ENCODE data around the gene NUDT6.
"Not testable (repeated sequence)": the region's sequence is repeated elsewhere in the genome, so short reads cannot be mapped to it uniquely, and the experiment has no call there.

The NUDT6 gene

DNA sequence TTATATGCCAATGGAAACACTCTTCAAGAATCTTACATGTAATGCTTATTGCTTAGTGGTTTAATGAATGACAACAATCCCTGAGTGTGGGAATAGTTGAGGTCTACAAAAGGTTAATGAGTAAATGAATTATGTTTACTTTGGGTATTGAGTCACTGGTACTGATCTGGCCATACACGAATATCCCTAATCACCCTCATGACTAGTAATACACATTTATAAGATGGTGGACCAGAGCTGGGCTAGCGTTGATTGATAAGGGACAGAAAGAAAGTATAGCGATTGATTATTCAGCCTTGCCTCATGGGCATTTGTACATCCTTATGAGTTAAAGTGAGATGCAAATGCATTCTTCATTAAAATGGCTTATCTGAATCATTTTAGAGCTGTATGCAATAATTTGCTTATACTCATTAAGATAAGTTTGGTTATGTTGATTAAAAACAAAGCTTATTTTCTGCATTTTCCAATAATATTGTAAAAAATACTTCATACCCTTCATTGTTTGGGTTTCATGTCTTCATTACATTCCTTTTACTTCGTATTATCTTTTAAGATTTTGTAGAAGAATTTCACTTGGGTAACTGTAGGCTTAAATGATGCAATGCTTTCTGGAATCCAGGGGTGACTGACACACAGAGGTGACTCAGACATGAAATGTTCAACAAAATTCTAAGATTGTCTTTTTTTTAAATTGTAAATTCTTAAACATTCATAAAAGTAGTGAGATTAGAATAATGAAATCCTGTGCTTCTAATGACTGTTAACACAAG is 48.4 kb downstream of the NUDT6 start:
- DNase-seq = no peak

DNA sequence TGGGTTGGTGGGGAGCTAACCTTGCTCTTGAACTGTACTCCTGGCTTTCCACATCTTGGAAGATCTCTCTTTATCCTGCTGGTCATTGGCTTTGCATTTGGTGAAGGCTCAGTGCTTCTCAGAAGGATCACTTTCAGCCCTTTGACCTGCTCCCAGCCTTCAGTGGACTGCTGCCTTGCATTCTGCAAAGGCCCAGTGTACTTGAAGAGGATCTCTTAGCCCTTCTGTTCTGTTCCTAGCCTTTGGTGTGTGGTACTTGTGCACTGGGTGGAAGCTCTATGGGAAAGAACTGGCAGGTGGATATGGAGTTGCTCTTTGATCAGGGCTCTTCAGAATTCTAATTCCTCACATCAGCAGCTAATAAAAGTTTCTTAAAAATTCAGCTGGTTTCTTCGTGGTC is 49.3 kb downstream of the NUDT6 start:
- DNase-seq = no peak

GRCh38 chr4:122868235-122868634 is 54.2 kb downstream of the NUDT6 start:
- DNase-seq = not testable (repeated sequence)

GRCh38 chr4:122865425-122865824 is 57.0 kb downstream of the NUDT6 start:
- DNase-seq = no peak

DNA sequence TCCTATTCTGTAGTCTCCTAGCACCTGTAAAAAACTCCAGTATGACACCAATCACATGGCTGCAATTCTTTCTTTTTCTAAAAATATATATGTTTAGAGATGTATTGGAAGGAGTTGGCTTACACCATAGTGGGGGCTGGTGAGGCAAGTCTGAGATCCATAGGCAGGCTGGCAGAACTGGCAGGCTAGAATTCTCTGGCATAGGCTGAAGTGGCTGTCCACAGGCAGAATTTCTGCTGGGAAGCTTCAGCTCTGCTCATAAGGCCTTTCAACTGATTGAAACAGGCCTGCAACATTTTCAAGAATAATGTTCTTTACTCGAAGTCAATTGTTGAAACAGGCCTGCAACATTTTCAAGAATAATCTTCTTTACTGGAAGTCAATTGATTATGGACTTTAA is 58.8 kb downstream of the NUDT6 start:
- DNase-seq = no peak

DNA sequence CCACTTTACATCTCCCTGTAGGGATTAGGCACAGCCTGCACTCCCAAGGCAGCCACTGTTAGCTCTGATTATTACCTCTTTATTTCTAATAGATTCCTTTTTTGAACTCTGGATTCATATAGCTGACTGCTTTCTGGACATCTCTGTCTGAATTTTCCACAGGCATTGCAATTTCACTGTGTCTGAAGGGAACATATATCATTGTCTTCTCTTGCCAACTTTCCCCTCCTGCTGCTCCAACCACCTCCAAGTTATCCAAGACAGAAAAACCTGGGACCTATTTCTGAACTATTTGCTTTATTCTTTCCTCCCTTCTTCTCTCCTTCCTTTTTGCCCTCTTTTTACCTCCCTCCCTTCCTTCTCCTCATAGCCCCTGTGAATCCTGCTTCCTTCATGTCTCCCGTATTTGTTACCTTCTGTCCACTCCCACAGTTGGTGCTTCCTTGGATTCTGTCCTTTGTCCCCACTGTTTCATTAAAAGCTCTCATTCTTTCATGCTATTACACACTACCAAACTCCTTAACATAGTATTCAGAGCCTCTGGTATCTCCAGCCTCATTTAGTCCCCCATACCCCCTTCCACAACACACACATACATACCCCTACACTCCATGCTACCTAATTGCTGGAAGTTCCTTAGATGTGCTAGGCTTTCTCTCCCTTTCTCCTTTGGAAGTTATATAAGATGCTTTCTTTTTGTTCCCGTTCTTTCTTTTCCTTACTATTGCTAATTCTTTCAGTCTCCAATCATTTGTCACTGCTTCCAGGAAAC is 61.0 kb downstream of the NUDT6 start:
- no peak for DNase-seq

DNA sequence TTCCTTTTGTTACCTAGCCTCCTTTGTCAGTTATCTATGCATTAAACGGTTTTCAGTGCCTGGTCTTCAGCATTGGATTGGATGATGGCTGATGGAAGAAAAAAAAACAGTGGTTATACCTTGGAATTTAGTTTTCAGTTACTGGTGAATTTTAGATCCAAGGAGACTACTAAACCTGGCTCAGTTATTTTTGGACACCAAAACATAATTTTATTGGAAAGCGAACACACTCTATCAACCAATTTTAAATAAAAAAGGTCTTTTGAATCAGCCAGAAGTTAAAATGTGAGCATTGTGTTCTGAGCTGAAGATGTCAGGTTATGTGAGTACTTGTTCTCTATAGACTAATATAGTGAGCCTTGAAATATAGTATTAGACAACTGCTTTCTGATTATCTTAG is 63.7 kb downstream of the NUDT6 start:
- DNase-seq = no peak

GRCh38 chr4:122857160-122857559 is 65.2 kb downstream of the NUDT6 start:
- no peak for DNase-seq

GRCh38 chr4:122855353-122855890 is 67.0 kb downstream of the NUDT6 start:
- no peak for DNase-seq

- DNase-seq = no peak
Observed at GRCh38 chr4:122854447-122855352, 67.7 kb downstream of the NUDT6 start.

DNA sequence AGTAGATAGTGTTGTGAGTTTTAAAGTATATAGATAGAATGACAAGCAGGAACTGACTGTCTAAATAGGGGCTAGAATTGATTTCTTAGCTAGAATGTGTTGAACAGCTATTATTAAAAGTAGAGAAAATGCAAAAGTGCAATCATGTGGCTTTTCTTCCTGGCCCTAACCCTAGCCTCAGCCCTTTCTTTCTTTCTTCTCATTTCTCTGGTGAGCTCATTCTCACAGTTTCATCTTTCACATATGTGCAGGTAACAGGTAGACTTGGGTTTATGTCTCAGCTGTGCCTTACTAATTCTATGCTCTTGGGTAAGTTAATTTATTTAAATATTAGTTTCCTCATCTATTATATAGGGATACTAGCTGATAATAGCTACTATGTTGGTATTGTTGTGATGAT is 70.8 kb downstream of the NUDT6 start:
- no peak for DNase-seq

DNA sequence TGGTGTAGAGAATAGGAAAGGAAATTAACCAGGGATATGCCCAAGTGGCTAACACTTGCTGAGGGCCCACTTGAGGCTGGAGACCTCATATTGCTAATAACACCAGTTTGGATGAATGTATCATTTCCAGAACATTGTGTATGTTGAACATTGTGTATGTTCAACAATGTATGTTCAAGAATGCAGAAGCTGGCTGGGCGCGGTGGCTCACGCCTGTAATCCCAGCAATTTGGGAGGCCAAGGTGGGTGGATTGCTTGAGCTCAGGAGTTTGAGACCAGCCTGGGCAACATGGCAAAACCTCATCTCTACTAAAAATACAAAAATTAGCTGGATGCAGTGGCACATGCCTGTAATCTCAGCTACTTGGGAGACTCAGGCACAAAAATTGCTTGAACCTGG is 72.6 kb downstream of the NUDT6 start:
- DNase-seq = not testable (repeated sequence)

GRCh38 chr4:122847931-122848330 is 74.5 kb downstream of the NUDT6 start:
- no peak for DNase-seq

DNA sequence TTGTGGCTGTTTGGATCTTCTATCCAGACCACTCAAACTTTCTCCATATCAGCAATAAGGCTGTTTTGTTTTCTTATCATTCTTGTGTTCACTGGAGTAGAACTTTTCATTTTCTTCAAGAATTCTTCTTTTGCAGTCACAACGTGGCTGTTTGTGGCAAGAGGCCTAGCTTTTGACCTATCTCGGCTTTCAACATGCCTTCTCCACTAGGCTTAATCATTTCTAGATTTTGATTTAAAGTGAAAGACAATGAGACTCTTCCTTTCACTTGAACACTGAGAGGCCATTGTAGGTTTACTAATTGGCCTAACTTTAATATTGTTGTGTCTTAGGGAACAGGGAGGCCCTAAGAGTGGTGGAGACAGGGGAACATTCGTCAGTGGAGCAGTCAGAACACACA is 76.6 kb downstream of the NUDT6 start:
- DNase-seq = no peak

DNA sequence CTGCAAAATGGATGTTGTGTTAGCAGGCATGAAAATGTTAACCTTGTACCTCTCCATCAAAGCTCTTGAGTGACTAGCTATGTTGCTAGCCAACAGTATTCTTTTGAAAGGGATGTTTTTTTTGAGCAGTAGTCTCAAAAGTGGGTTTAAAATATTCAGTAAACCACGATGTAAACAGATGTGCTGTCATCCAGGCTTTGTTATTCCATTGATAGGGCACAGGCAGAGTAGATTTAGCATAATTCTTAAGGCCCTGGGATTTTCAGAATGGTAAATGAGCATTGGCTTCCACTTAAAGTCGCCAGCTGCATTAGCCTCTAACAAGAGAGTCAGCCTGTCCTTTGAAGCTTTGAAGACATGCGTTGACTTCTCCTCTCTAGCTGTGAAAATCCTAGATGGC is 77.3 kb downstream of the NUDT6 start:
- no peak for DNase-seq

- not testable (repeated sequence) for DNase-seq
Observed at GRCh38 chr4:122844391-122844790, 78.0 kb downstream of the NUDT6 start.

GRCh38 chr4:122842984-122843531 is 79.3 kb downstream of the NUDT6 start:
- DNase-seq = no peak
